Activated CD8-positive, alpha-beta memory T cell treated with anti-CD3 and anti-CD28 coated beads for 48 hours (primary cell): ENCODE measurements around the gene PAX7.

Experiments
- DNase-seq, 3 experiments: peaks; one replicate each; pipeline ENCODE4 v3.0.0-alpha.2; 2020; ENCODE audit warnings: low read depth in 2 of 3, low spot score in 2 of 3

Gene PAX7

GRCh38 chr1:18640228-18641004, 9.8 kb downstream of the PAX7 start:
- DNase-seq: no peak

GRCh38 chr1:18641005-18641941, 10.6 kb downstream of the PAX7 start:
- DNase-seq: no peak

GRCh38 chr1:18642278-18643095, 11.8 kb downstream of the PAX7 start:
- DNase-seq: no peak

GRCh38 chr1:18643154-18644012, 12.7 kb downstream of the PAX7 start:
- no peak for DNase-seq

GRCh38 chr1:18644013-18644399, 13.4 kb downstream of the PAX7 start:
- DNase-seq: no peak

- no peak for DNase-seq
Observed at GRCh38 chr1:18644446-18644845, 13.8 kb downstream of the PAX7 start.

- no peak for DNase-seq
Observed at GRCh38 chr1:18644973-18645746, 14.5 kb downstream of the PAX7 start.

GRCh38 chr1:18645747-18646090, 15.1 kb downstream of the PAX7 start:
- DNase-seq: no peak

- no peak for DNase-seq
Observed at GRCh38 chr1:18646091-18646785, 15.6 kb downstream of the PAX7 start.

- no peak for DNase-seq
Observed at GRCh38 chr1:18646786-18647410, 16.3 kb downstream of the PAX7 start.

GRCh38 chr1:18647681-18648214, 17.1 kb downstream of the PAX7 start:
- DNase-seq: no peak

GRCh38 chr1:18649693-18650370, 19.2 kb downstream of the PAX7 start:
- no peak for DNase-seq

GRCh38 chr1:18651713-18652112, 21.1 kb downstream of the PAX7 start:
- DNase-seq: no peak

- no peak for DNase-seq
Observed at GRCh38 chr1:18652791-18653190, 22.1 kb downstream of the PAX7 start.

- no peak for DNase-seq
Observed at GRCh38 chr1:18653367-18653766, 22.7 kb downstream of the PAX7 start.

- no peak for DNase-seq
Observed at GRCh38 chr1:18653916-18654315, 23.3 kb downstream of the PAX7 start.

GRCh38 chr1:18654599-18654998, 24.0 kb downstream of the PAX7 start:
- no peak for DNase-seq
